PC-9 (cell line): ENCODE data around the gene EED. TPM values are rescaled to one million over a fixed set of nuclear protein-coding genes. Genes with fewer than 3 reads are reported as not detected.

ENCODE experiments used
- BruUV-seq: library from RNA; stranded (reverse); fragments of 400-500 nt; replicated peaks from 2 replicates; lab custom pipeline; 2021; lab: Mats Ljungman, UMichigan
- CTCF ChIA-PET: fragments of 300-600 bp; sonication (Branson Sonifier 250); formaldehyde crosslinking; loops from one replicate; lab custom pipeline; 2022; ENCODE audit warnings: antibody characterized with exemption; lab: Charles Lee
- POLR2A ChIA-PET: fragments of 300-600 bp; sonication (Branson Sonifier 250); formaldehyde crosslinking; loops from one replicate; lab custom pipeline; 2022; ENCODE audit warnings: antibody characterized with exemption; ENCODE audit not compliant: unreplicated experiment; lab: Charles Lee
- DNase-seq, 2 experiments: peaks; one replicate each; pipeline versions ENCODE4 v3.0.0 to v3.0.0-alpha.2; 2015 to 2022; ENCODE audit warnings: mixed read lengths in 1 of 2
- H2AFZ ChIP-seq: fragments of 200-600 bp; sonication (generic); 2 replicates; pipeline ENCODE4 v1.8.1; 2017; ENCODE audit warnings: antibody characterized with exemption
- H3F3A ChIP-seq: fragments of 200-600 bp; sonication (generic); 2 replicates; pipeline ENCODE4 v1.8.1; 2017; ENCODE audit warnings: antibody characterized with exemption, mild to moderate bottlenecking, low read depth; ENCODE audit not compliant: insufficient read depth
- H3K27ac ChIP-seq: fragments of 200-600 bp; sonication (generic); 2 replicates; pipeline ENCODE4 v1.6.1; 2016; ENCODE audit warnings: mixed run types
- H3K27me3 ChIP-seq: fragments of 200-600 bp; sonication (generic); 2 replicates; pipeline ENCODE4 v1.6.1; 2016; ENCODE audit warnings: low read depth, mixed run types; ENCODE audit not compliant: insufficient read depth
- H3K36me3 ChIP-seq: fragments of 200-600 bp; sonication (generic); 2 replicates; pipeline ENCODE4 v1.6.1; 2016; ENCODE audit warnings: low read depth, mixed run types
- H3K4me1 ChIP-seq: fragments of 200-600 bp; sonication (generic); replicated peaks from 2 replicates; pipeline ENCODE4 v1.6.1; 2016; ENCODE audit warnings: mixed run types; ENCODE audit not compliant: insufficient read depth
- H3K4me2 ChIP-seq: fragments of 200-600 bp; sonication (generic); 2 replicates; pipeline ENCODE4 v1.6.1; 2017; ENCODE audit warnings: mixed run types
- H3K4me3 ChIP-seq: fragments of 200-600 bp; sonication (generic); 2 replicates; pipeline ENCODE4 v1.6.1; 2016; ENCODE audit warnings: mixed run types
- H3K79me2 ChIP-seq: fragments of 200-600 bp; sonication (generic); 2 replicates; pipeline ENCODE4 v1.6.1; 2017; ENCODE audit warnings: low read depth, mixed run types
- H3K9me2 ChIP-seq: fragments of 200-600 bp; sonication (generic); 2 replicates; pipeline ENCODE4 v1.8.1; 2017; ENCODE audit warnings: mild to moderate bottlenecking; ENCODE audit not compliant: insufficient read depth
- H3K9me3 ChIP-seq: fragments of 200-600 bp; sonication (generic); 2 replicates; pipeline ENCODE4 v1.8.1; 2016; ENCODE audit warnings: low read depth; ENCODE audit not compliant: insufficient read depth
- H4K20me1 ChIP-seq: fragments of 200-600 bp; sonication (generic); 2 replicates; pipeline ENCODE4 v1.8.1; 2017; ENCODE audit not compliant: insufficient read depth
- CTCF ChIP-seq: fragments of 200-600 bp; sonication (generic); conservative IDR thresholded peaks from 2 replicates; pipeline ENCODE4 v1.6.1; 2017; ENCODE audit warnings: mixed run types, antibody characterized with exemption, mild to moderate bottlenecking, moderate library complexity
- EZH2 ChIP-seq: fragments of 200-600 bp; sonication (generic); IDR thresholded peaks from 2 replicates; pipeline ENCODE4 v1.8.0; 2017; ENCODE audit warnings: antibody characterized with exemption, low read depth
- intact Hi-C: fragments of 100-400 bp; cut with micrococcal nuclease; formaldehyde crosslinking; loops from one replicate; pipeline ENCODE4 v1.10.0; 2022; ENCODE audit not compliant: unreplicated experiment
- total RNA-seq: library from RNA; stranded (reverse); gene quantifications from 2 replicates; pipeline ENCODE4 v1.2.3, GENCODE V29; 2021

Gene EED
- total RNA-seq, 1 experiment from 2014 or later: 37.4 TPM

DNA sequence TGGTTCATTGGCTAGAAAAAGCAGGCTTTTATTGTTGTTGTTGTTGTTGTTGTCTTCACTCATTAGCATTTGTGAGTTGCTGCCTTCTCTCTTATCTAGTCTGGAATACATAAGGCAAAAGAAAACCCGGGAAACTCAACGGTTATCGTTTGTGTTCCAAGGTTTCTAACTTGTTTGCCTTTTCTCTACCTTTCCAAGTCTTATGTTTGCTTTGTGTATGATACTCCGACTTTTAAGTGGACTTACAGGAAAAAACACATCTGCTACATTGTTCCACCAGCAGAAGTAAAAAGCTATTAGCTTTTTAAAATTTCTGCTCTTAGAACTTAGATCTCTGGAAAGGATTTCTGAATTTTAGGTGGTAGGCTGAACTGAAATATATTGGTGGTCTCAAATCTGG, 30.4 kb downstream of the EED start:
- ChIA-PET CTCF (no interaction called here), POLR2A (no interaction called here)
- BruUV-seq: no TSS peak
- H3K4me1 ChIP-seq: no peaks in the 10 kb centered on the region
- H3K4me2 ChIP-seq: no peak overlapping the region
- no peak for TF ChIP-seq EZH2
- TF ChIP-seq CTCF: no peak
- no peak overlapping the region for H2AFZ ChIP-seq
- H4K20me1 ChIP-seq: peaks cover 20% of the 10 kb centered on the region
- no peaks in the 10 kb centered on the region for H3K9me2 ChIP-seq
- no peak overlapping the region for H3K4me3 ChIP-seq
- H3F3A ChIP-seq: 0 out of 2 replicates have a peak, but pooled peaks cover under 1% of the 10 kb centered on the region
- peaks cover 48% of the 10 kb centered on the region for H3K36me3 ChIP-seq
- H3K9me3 ChIP-seq: no peaks in the 10 kb centered on the region
- no peak overlapping the region for H3K27ac ChIP-seq
- intact Hi-C loops: no loop called here
- H3K79me2 ChIP-seq: peaks cover 62% of the 10 kb centered on the region
- DNase-seq: no peak
- no peaks in the 10 kb centered on the region for H3K27me3 ChIP-seq

DNA sequence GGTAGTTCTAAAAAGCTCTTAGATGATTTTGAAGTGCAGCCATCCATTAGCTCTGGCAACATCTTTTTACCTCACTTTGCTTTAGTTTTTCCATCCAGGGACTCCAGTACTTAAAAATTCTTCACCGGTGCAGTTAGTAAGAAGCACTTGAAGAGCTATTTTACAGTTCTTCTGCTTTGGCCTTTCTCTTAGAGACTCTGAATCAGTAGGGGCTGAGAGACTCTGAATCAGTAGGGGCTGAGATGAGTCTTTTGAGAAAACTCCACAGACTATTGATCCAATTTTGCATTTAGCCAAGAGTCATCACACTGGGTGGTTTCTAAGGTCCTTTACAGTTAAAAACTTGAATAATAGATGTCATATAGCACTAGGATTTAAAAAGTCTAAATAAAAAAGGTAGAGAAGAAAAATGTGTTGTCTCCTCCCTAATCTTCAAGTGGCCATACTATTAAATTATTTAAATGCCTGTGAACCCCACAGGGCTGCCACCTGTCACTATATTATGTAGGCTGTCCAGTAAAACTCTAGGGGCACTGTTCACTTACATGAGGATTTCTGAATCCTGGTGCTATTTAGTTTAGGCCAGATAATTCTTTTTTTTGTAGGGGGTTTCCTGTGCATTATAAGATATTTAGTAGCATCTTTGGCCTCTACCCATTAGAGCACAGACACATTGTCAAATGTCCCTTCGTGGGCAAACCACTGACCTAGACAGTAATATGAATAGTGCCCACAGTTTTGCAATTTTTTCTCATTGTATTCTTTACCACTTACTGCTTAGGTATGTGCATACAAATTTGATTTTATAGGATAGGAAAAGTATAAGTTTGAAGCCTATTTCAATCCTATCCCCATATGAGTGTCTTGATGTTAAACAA, 31.2 kb downstream of the EED start:
- H3F3A ChIP-seq: no peaks in the 10 kb centered on the region
- DNase-seq: no peak
- H3K4me2 ChIP-seq: no peak overlapping the region
- ChIA-PET POLR2A (no interaction called here), CTCF (no interaction called here)
- no peaks in the 10 kb centered on the region for H3K9me2 ChIP-seq
- TF ChIP-seq CTCF: no peak
- TF ChIP-seq EZH2: no peak
- H3K9me3 ChIP-seq: no peaks in the 10 kb centered on the region
- no peak overlapping the region for H3K4me3 ChIP-seq
- no peak overlapping the region for H2AFZ ChIP-seq
- H3K36me3 ChIP-seq: peaks cover 50% of the 10 kb centered on the region
- intact Hi-C loops: no loop called here
- H3K27ac ChIP-seq: no peak overlapping the region
- peaks cover 54% of the 10 kb centered on the region for H3K79me2 ChIP-seq
- peaks cover 20% of the 10 kb centered on the region; the same call in 1 of the 2 replicates for H4K20me1 ChIP-seq
- no peaks in the 10 kb centered on the region for H3K27me3 ChIP-seq
- no peaks in the 10 kb centered on the region for H3K4me1 ChIP-seq
- no TSS peak for BruUV-seq

GRCh38 chr11:86277741-86278140, 33.2 kb downstream of the EED start:
- no TSS peak for BruUV-seq
- H3K9me3 ChIP-seq: no peaks in the 10 kb centered on the region
- CTCF ChIA-PET: no interaction called here
- H3K9me2 ChIP-seq: no peaks in the 10 kb centered on the region
- H3K4me2 ChIP-seq: no peak overlapping the region
- intact Hi-C loops: no loop called here
- 0 out of 2 replicates have a peak, but pooled peaks cover 3% of the 10 kb centered on the region for H3F3A ChIP-seq
- no peak overlapping the region for H2AFZ ChIP-seq
- H3K27me3 ChIP-seq: no peaks in the 10 kb centered on the region
- H3K36me3 ChIP-seq: peaks cover 46% of the 10 kb centered on the region
- H3K27ac ChIP-seq: no peak overlapping the region
- TF ChIP-seq CTCF (no peak), EZH2 (no peak)
- H3K4me3 ChIP-seq: no peak overlapping the region
- DNase-seq: no peak
- POLR2A ChIA-PET: no interaction called here
- H4K20me1 ChIP-seq: peaks cover 15% of the 10 kb centered on the region; the same call in 1 of the 2 replicates
- H3K4me1 ChIP-seq: no peaks in the 10 kb centered on the region
- peaks cover 38% of the 10 kb centered on the region for H3K79me2 ChIP-seq
